K562 (cell line): ENCODE data around the gene CSAD.

Experiments
- CC2D1A ChIP-seq: fragments of 450-650 bp; IDR thresholded peaks from 2 replicates; pipeline ENCODE4 v1.6.1; 2017; ENCODE audit warnings: mild to moderate bottlenecking
- CTCF ChIP-seq, 3 experiments: IDR thresholded peaks in 2 of 3; conservative IDR thresholded peaks in 1 of 3; 2 replicates each; pipeline ENCODE4 v1.5.1; 2011 to 2012; ENCODE audit warnings: low read length in 3 of 3, mild to moderate bottlenecking in 3 of 3, control low read depth in 2 of 3, improper control_type of control experiment in 1 of 3, inconsistent platforms in 1 of 3, low read depth in 1 of 3, mixed read lengths in 1 of 3, moderate library complexity in 1 of 3; ENCODE audit not compliant: insufficient read depth in 2 of 3
- EP300 ChIP-seq: IDR thresholded peaks from 2 replicates; pipeline ENCODE4 v1.6.1; 2012; ENCODE audit warnings: low read length, improper control_type of control experiment
- FUS ChIP-seq: fragments of 200-400 bp; formaldehyde crosslinking; optimal IDR thresholded peaks from 2 replicates; pipeline ENCODE3; 2017; ENCODE audit warnings: low read depth, low read length
- KDM1A ChIP-seq, 2 experiments: fragments of 450-650 bp; IDR thresholded peaks; 2 replicates each; pipeline ENCODE4 v1.6.1; 2016; ENCODE audit warnings: mild to moderate bottlenecking in 2 of 2
- NBN ChIP-seq: fragments of 450-650 bp; IDR thresholded peaks from 2 replicates; pipeline ENCODE4 v1.6.1; 2016; ENCODE audit warnings: low read depth, mild to moderate bottlenecking
- RNF2 ChIP-seq: sonication (generic); IDR thresholded peaks from 2 replicates; pipeline ENCODE4 v1.6.1; 2016

- TF ChIP-seq RNF2, result no peak
- no peak for TF ChIP-seq NBN
- no peak for TF ChIP-seq KDM1A (IDR thresholded peaks at IDR 0.05)
- TF ChIP-seq EP300, result no peak
- TF ChIP-seq CTCF (IDR thresholded peaks at IDR 0.05 in 2 of 3, conservative IDR thresholded peaks at IDR 0.05 in 1 of 3; ENCODE audit: insufficient read depth in 2 of 3, low read depth in 1 of 3, low read length in 3 of 3), result no peak
- TF ChIP-seq CC2D1A, result no peak
- no peak for TF ChIP-seq FUS
Observed at GRCh38 chr12:53226815-53227214, 46.1 kb upstream of the CSAD start.
